Measurements from ENCODE around the gene MVD. TPM values are rescaled to one million over a fixed set of nuclear protein-coding genes. Genes with fewer than 3 reads are reported as not detected.

MVD gene
- total RNA-seq, 5 donors from 2014 or later (not counting 1 experiment from before 2014, with no cell fraction given) = 52.3 to 81.4 (median 63.4) TPM

DNA sequence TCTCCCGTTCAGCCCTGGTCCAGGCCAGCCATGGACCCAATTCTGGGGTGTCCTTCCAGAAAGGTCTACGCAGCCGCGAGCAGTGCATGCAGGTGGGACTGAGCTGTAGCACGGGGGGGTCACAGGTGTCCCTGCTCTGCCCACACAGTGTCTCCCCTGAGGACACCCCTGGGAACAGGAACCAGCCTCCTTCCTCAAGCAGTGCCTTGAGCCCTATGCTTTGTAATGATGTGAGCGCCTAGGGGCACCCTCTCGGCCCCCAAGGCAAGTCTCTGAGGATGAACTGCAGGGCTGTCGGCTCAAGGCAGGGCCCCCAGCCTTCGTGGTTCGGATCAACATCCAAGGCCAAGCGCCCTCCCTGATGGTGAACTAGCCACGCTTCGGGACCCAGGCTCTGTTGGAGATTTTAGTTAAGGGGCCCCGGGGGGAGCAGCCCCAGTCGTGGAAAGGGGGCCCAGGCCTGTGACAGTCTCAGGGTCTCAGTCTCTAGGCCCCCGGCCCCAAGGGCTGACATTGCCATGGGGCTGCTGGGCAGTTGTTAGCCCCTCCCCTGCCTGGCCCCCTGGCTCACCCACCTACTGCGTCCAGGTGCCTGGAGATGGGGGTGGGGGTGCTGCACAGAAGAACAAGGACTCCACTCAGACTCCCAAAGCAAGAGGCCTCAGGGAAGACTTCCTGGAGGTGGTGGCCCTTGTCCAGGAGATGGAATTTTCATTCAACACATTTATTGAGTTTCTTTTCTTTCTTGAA lies 22.2 kb downstream of the MVD start:
- no peak for ATAC-seq (replicated peaks in 1 of 4)
- peaks cover 8 to 17% of the 10 kb centered on the region in 2 donors for H3K27me3 Mint-ChIP-seq

DNA sequence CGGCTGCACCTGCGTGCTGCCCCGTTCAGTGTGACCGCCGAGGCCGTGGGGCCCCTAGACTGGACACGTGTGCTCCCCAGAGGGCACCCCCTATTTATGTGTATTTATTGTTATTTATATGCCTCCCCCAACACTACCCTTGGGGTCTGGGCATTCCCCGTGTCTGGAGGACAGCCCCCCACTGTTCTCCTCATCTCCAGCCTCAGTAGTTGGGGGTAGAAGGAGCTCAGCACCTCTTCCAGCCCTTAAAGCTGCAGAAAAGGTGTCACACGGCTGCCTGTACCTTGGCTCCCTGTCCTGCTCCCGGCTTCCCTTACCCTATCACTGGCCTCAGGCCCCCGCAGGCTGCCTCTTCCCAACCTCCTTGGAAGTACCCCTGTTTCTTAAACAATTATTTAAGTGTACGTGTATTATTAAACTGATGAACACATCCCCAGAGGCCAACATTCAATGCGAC lies 22.8 kb downstream of the MVD start:
- Histone ChIP-seq H3K36me3 (ENCODE audit: control insufficient read depth in 2 of 2, extremely low read depth in 1 of 2, insufficient read depth in 1 of 2, low read length in 1 of 2) (peaks cover under 1 to 12% of the 10 kb centered on the region in 2 donors), H3K9me3 (no peaks in the 10 kb centered on the region), H3K27ac (ENCODE audit: low read length) (no peak overlapping the region), H3K4me1 (ENCODE audit: control insufficient read depth in 1 of 2, extremely low read depth in 1 of 2, insufficient read depth in 2 of 2, low read length in 2 of 2) (peaks cover 4 to 64% of the 10 kb centered on the region in 2 experiments), H3K27me3 (replicated peaks in 1 of 2; ENCODE audit: control insufficient read depth in 2 of 2, extremely low read depth in 1 of 2, insufficient read depth in 2 of 2, low read length in 1 of 2) (peaks cover 0 to 56% of the 10 kb centered on the region in 2 experiments), H3K4me3 (ENCODE audit: control insufficient read depth in 1 of 2, extremely low read depth in 1 of 2, low read length in 1 of 2) (no peak overlapping the region)
- DNase-seq = no peak
- Mint-ChIP-seq H3K4me3 (peak overlapping the region in 1 of 3 donors; percentile 52), H3K9me3 (no peaks in the 10 kb centered on the region), H3K27me3 (peaks cover 8 to 17% of the 10 kb centered on the region in 2 donors), H3K27ac (peak overlapping the region; percentile 46 to 55), H3K36me3 (peaks cover 4% of the 10 kb centered on the region), H3K4me1 (peaks cover 34 to 52% (median 45%) of the 10 kb centered on the region in 3 donors)
- POLR2A ChIA-PET = no interaction called here
- no peak for ATAC-seq (replicated peaks in 1 of 4)
- WGBS (ENCODE audit: insufficient coverage) = 40% methylated on average over 1 of the region's 13 CpGs
- CTCF ChIA-PET = no interaction called here

More for the DNA sequence above, 22.2 kb downstream of the MVD start:
- no peaks in the 10 kb centered on the region for H3K9me3 Mint-ChIP-seq
- no peak for DNase-seq
- H3K4me1 ChIP-seq (ENCODE audit: control insufficient read depth in 1 of 2, extremely low read depth in 1 of 2, insufficient read depth in 2 of 2, low read length in 2 of 2) = peaks cover 2 to 58% of the 10 kb centered on the region in 2 experiments
- peaks cover 0 to 52% of the 10 kb centered on the region in 2 experiments for H3K27me3 ChIP-seq (replicated peaks in 1 of 2; ENCODE audit: control insufficient read depth in 2 of 2, extremely low read depth in 1 of 2, insufficient read depth in 2 of 2, low read length in 1 of 2)
- peaks cover 3 to 18% of the 10 kb centered on the region in 2 donors for H3K36me3 ChIP-seq (ENCODE audit: control insufficient read depth in 2 of 2, extremely low read depth in 1 of 2, insufficient read depth in 1 of 2, low read length in 1 of 2)
- no peak overlapping the region for H3K4me3 ChIP-seq (ENCODE audit: control insufficient read depth in 1 of 2, extremely low read depth in 1 of 2, low read length in 1 of 2)
- peaks cover 8% of the 10 kb centered on the region for H3K36me3 Mint-ChIP-seq
- H3K4me1 Mint-ChIP-seq = peaks cover 33 to 50% (median 49%) of the 10 kb centered on the region in 3 donors
- H3K4me3 Mint-ChIP-seq = peak overlapping the region in 1 of 3 donors; percentile 52
- H3K27ac ChIP-seq (ENCODE audit: low read length) = no peak overlapping the region
- WGBS (ENCODE audit: insufficient coverage) = 52% methylated on average over 14 of the region's 17 CpGs
- ChIA-PET CTCF (no interaction called here), POLR2A (no interaction called here)
- no peaks in the 10 kb centered on the region for H3K9me3 ChIP-seq
- H3K27ac Mint-ChIP-seq = peak overlapping the region; percentile 46 to 55

GRCh38 chr16:88639231-88640038 lies 23.5 kb downstream of the MVD start:
- no peaks in the 10 kb centered on the region for H3K9me3 ChIP-seq
- H3K4me1 Mint-ChIP-seq = peaks cover 33 to 50% (median 42%) of the 10 kb centered on the region in 3 donors
- POLR2A ChIA-PET = no interaction called here
- H3K36me3 Mint-ChIP-seq = peaks cover 3% of the 10 kb centered on the region
- peak overlapping the region in 1 of 2 donors; percentile 12 for H3K4me3 ChIP-seq (ENCODE audit: control insufficient read depth in 1 of 2, extremely low read depth in 1 of 2, low read length in 1 of 2)
- H3K27me3 Mint-ChIP-seq = peaks cover 8 to 17% of the 10 kb centered on the region in 2 donors
- peaks cover 0 to 58% of the 10 kb centered on the region in 2 experiments for H3K27me3 ChIP-seq (replicated peaks in 1 of 2; ENCODE audit: control insufficient read depth in 2 of 2, extremely low read depth in 1 of 2, insufficient read depth in 2 of 2, low read length in 1 of 2)
- H3K27ac Mint-ChIP-seq = no peak overlapping the region
- peak overlapping the region in 1 of 3 donors; percentile 52 for H3K4me3 Mint-ChIP-seq
- no peaks in the 10 kb centered on the region for H3K9me3 Mint-ChIP-seq
- CTCF ChIA-PET = no interaction called here
- WGBS (ENCODE audit: insufficient coverage) = 30% methylated on average over 40 of the region's 45 CpGs
- H3K4me1 ChIP-seq (ENCODE audit: control insufficient read depth in 1 of 2, extremely low read depth in 1 of 2, insufficient read depth in 2 of 2, low read length in 2 of 2) = peaks cover 10 to 70% of the 10 kb centered on the region in 2 experiments
- DNase-seq (no peak), ATAC-seq (replicated peaks in 1 of 4) (peak in 3 of 4 experiments; percentile 10 to 21 (median 17))
- peaks cover 0 to 9% of the 10 kb centered on the region in 2 donors for H3K36me3 ChIP-seq (ENCODE audit: control insufficient read depth in 2 of 2, extremely low read depth in 1 of 2, insufficient read depth in 1 of 2, low read length in 1 of 2)
- H3K27ac ChIP-seq (ENCODE audit: low read length) = no peak overlapping the region

DNA sequence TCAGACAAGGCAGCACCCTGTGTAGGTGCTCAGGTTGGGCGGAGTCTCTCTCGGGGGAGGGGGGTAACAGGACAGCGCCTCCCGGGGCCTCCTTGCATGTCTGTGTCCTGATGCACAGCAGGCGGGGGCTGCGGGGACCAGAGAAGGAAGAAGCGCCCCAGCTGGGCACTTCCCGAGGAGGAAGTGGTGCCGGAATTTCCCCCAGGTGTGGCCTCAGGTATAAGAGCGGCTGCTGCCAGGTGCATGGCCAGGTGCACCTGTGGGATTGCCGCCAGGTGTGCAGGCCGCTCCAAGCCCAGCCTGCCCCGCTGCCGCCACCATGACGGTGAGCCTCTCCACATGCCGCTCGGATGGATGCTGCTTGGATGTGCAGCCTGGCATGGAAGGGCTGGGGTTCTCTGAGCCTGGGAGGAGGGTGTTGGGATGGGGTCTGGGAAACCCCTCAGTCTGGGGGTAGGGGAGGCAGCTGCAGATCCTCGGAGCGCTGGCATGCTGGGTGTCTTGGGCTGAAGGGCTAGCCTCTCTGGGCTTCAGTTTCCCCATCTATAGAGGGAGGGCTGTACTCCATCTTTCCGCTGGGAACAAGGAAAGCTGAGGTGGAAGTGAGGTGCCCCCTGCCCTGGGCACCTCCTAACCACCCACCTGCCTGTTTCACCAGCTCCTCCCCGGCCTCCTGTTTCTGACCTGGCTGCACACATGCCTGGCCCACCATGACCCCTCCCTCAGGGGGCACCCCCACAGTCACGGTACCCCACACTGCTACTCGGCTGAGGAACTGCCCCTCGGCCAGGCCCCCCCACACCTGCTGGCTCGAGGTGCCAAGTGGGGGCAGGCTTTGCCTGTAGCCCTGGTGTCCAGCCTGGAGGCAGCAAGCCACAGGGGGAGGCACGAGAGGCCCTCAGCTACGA lies 24.3 kb downstream of the MVD start, which contains the start of gene IL17C:
Gene IL17C (plus strand): TSS at position 250 of the 908 bp plus-strand sequence. CDS start 70 bp downstream, at position 320.
- Histone ChIP-seq H3K27ac (ENCODE audit: low read length) (peak within 1 kb of the TSS; percentile 78), H3K9me3 (no peaks in the 10 kb centered on the region), H3K36me3 (ENCODE audit: control insufficient read depth in 2 of 2, extremely low read depth in 1 of 2, insufficient read depth in 1 of 2, low read length in 1 of 2) (peaks cover 0 to 1% of the 10 kb centered on the region in 2 donors), H3K27me3 (replicated peaks in 1 of 2; ENCODE audit: control insufficient read depth in 2 of 2, extremely low read depth in 1 of 2, insufficient read depth in 2 of 2, low read length in 1 of 2) (peaks cover 0 to 60% of the 10 kb centered on the region in 2 experiments), H3K4me1 (ENCODE audit: control insufficient read depth in 1 of 2, extremely low read depth in 1 of 2, insufficient read depth in 2 of 2, low read length in 2 of 2) (peaks cover 16 to 79% of the 10 kb centered on the region in 2 experiments), H3K4me3 (ENCODE audit: control insufficient read depth in 1 of 2, extremely low read depth in 1 of 2, low read length in 1 of 2) (peak within 1 kb of the TSS; percentile 5 to 12)
- ChIA-PET CTCF (interaction anchor here in 1 of 2 donors (2.4 kb wide), 1 partner anchor 19 kb away, joined by 23 read pairs; no protein-coding TSS in a partner anchor), POLR2A (no interaction called here)
- Mint-ChIP-seq H3K4me3 (peak within 1 kb of the TSS in 2 of 3 donors; percentile 25 to 64), H3K27ac (peak within 1 kb of the TSS; percentile 51 to 66), H3K4me1 (peaks cover 33 to 53% (median 42%) of the 10 kb centered on the region in 3 donors), H3K36me3 (peaks cover 3% of the 10 kb centered on the region), H3K9me3 (no peaks in the 10 kb centered on the region), H3K27me3 (peaks cover 8 to 17% of the 10 kb centered on the region in 2 donors)
- DNase-seq = peak in 13 of 35 experiments; percentile 16 to 51 (median 31)
- ATAC-seq (replicated peaks in 1 of 4) = peak in 1 of 4 experiments; percentile 9
- WGBS (ENCODE audit: insufficient coverage) = 29% methylated on average over 23 of the region's 27 CpGs

DNA sequence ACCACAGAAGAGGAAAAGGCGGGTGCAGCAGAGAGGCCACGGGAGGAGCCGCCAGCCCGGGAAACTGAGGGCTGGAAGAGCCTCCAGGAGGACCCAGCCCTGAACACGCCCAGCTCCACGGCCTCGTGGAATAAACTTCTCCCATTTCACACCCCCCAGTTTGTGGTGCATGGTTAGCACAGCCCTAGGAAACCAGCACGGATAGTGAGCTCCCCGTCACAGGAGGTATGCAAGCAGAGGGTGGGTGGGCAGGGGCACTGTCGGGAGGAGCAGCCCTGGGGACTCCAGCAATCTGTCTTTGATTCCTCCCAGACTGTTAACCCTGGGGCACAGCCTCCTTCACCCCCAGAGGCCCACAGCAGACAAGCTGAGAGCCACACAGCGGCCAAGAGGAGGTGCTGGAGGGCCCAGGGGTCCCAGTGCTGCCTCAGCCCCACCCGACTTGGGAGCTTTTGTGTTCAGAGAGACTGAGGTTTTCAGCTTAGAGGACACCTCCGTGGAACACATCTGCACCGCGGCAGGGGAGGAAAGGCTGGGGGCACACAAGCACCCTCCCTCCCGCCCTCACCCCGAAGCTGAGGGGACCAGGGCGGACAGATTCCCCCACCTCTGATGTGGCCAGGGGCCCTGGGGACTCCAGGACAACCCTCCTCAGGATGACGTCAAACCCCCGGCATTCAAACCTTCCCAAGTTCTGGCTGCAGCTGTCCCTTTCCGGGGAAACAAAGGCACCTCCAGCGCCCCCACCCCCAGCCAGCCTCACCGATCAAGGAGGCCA lies 26.2 kb downstream of the MVD start:
- peak overlapping the region; percentile 66 for H3K27ac Mint-ChIP-seq
- Histone ChIP-seq H3K27ac (ENCODE audit: low read length) (peak overlapping the region; percentile 78), H3K36me3 (ENCODE audit: control insufficient read depth in 2 of 2, extremely low read depth in 1 of 2, insufficient read depth in 1 of 2, low read length in 1 of 2) (peaks cover 7 to 9% of the 10 kb centered on the region in 2 donors), H3K4me1 (ENCODE audit: control insufficient read depth in 1 of 2, extremely low read depth in 1 of 2, insufficient read depth in 2 of 2, low read length in 2 of 2) (peaks cover 18 to 82% of the 10 kb centered on the region in 2 experiments), H3K4me3 (ENCODE audit: control insufficient read depth in 1 of 2, extremely low read depth in 1 of 2, low read length in 1 of 2) (no peak overlapping the region), H3K9me3 (no peaks in the 10 kb centered on the region), H3K27me3 (replicated peaks in 1 of 2; ENCODE audit: control insufficient read depth in 2 of 2, extremely low read depth in 1 of 2, insufficient read depth in 2 of 2, low read length in 1 of 2) (peaks cover 0 to 61% of the 10 kb centered on the region in 2 experiments)
- no peaks in the 10 kb centered on the region for H3K9me3 Mint-ChIP-seq
- peaks cover 33 to 56% (median 38%) of the 10 kb centered on the region in 3 donors for H3K4me1 Mint-ChIP-seq
- ChIA-PET CTCF (interaction anchor here in 1 of 2 donors (1.0 to 2.4 kb wide), 2 partner anchors 17 to 67 kb away, joined by 3 to 23 read pairs; no protein-coding TSS in a partner anchor), POLR2A (interaction anchor here in 1 of 2 donors (0.5 to 0.7 kb wide), 3 partner anchors 24 to 724 kb away, joined by 4 to 5 read pairs (median 4); no protein-coding TSS in a partner anchor)
- DNase-seq (peak in 2 of 35 experiments; percentile 21 to 28), ATAC-seq (replicated peaks in 1 of 4) (peak in 1 of 4 experiments; percentile 2)
- peak overlapping the region in 2 of 3 donors; percentile 17 to 74 for H3K4me3 Mint-ChIP-seq
- H3K27me3 Mint-ChIP-seq = peaks cover 8 to 17% of the 10 kb centered on the region in 2 donors
- H3K36me3 Mint-ChIP-seq = peaks cover 3% of the 10 kb centered on the region
- 37% methylated on average over 10 of the region's 23 CpGs for WGBS (ENCODE audit: insufficient coverage)
